ENCODE results near the gene XPC.

GRCh38 chr3:14153663-14154062 lies 24.7 kb downstream of the XPC start:
- TF ChIP-seq YY1 (IDR thresholded peaks at IDR 0.05; ENCODE audit: low read depth), result no peak
- TF ChIP-seq FOXM1 (IDR thresholded peaks at IDR 0.05; ENCODE audit: borderline replicate concordance, low read depth), result no peak
- TF ChIP-seq EP300 (IDR thresholded peaks at IDR 0.05; ENCODE audit: borderline replicate concordance), result no peak
- no peak for TF ChIP-seq TAF1 (IDR thresholded peaks at IDR 0.05; ENCODE audit: low read depth)
- TF ChIP-seq, protein P1, sequence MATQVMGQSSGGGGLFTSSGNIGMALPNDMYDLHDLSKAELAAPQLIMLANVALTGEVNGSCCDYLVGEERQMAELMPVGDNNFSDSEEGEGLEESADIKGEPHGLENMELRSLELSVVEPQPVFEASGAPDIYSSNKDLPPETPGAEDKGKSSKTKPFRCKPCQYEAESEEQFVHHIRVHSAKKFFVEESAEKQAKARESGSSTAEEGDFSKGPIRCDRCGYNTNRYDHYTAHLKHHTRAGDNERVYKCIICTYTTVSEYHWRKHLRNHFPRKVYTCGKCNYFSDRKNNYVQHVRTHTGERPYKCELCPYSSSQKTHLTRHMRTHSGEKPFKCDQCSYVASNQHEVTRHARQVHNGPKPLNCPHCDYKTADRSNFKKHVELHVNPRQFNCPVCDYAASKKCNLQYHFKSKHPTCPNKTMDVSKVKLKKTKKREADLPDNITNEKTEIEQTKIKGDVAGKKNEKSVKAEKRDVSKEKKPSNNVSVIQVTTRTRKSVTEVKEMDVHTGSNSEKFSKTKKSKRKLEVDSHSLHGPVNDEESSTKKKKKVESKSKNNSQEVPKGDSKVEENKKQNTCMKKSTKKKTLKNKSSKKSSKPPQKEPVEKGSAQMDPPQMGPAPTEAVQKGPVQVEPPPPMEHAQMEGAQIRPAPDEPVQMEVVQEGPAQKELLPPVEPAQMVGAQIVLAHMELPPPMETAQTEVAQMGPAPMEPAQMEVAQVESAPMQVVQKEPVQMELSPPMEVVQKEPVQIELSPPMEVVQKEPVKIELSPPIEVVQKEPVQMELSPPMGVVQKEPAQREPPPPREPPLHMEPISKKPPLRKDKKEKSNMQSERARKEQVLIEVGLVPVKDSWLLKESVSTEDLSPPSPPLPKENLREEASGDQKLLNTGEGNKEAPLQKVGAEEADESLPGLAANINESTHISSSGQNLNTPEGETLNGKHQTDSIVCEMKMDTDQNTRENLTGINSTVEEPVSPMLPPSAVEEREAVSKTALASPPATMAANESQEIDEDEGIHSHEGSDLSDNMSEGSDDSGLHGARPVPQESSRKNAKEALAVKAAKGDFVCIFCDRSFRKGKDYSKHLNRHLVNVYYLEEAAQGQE (IDR thresholded peaks at IDR 0.05; ENCODE audit: low read depth), result no peak
- TF ChIP-seq TCF12 (IDR thresholded peaks at IDR 0.05; ENCODE audit: low read depth), result no peak
- no peak for TF ChIP-seq CEBPB (IDR thresholded peaks at IDR 0.05)
- no peak for TF ChIP-seq MAX (IDR thresholded peaks at IDR 0.05)
- no peak for TF ChIP-seq NFIC (IDR thresholded peaks at IDR 0.05)
- no peak for TF ChIP-seq RAD21 (IDR thresholded peaks at IDR 0.05; ENCODE audit: low read depth)

All from Ishikawa (cell line).